Esophagus muscularis mucosa (tissue), 3 donors: ENCODE data around the gene CDH4.

Source experiments
- POLR2A ChIP-seq: fragments of 450-650 bp; IDR thresholded peaks from one replicate; pipeline ENCODE4 v1.6.1; 2017; ENCODE audit warnings: antibody characterized with exemption, moderate library complexity, mild to moderate bottlenecking, low read depth
- POLR2AphosphoS5 ChIP-seq, 2 donors: sonication (generic); formaldehyde crosslinking; IDR thresholded peaks; one replicate each; pipeline ENCODE4 v1.6.1; 2017; ENCODE audit warnings: antibody characterized with exemption in 2 of 2
- TF ChIP-seq, protein P1 (sequence below), 3 experiments: fragments of 200-600 bp in 2 of 3; fragments of 450-650 bp in 1 of 3; sonication (generic) in 2 of 3; IDR thresholded peaks; one replicate each; pipeline ENCODE4 v1.5.1; 2017 to 2019; ENCODE audit warnings: antibody characterized with exemption in 3 of 3, mild to moderate bottlenecking in 2 of 3, moderate library complexity in 1 of 3

- no peak for TF ChIP-seq POLR2A
- TF ChIP-seq, protein P1, sequence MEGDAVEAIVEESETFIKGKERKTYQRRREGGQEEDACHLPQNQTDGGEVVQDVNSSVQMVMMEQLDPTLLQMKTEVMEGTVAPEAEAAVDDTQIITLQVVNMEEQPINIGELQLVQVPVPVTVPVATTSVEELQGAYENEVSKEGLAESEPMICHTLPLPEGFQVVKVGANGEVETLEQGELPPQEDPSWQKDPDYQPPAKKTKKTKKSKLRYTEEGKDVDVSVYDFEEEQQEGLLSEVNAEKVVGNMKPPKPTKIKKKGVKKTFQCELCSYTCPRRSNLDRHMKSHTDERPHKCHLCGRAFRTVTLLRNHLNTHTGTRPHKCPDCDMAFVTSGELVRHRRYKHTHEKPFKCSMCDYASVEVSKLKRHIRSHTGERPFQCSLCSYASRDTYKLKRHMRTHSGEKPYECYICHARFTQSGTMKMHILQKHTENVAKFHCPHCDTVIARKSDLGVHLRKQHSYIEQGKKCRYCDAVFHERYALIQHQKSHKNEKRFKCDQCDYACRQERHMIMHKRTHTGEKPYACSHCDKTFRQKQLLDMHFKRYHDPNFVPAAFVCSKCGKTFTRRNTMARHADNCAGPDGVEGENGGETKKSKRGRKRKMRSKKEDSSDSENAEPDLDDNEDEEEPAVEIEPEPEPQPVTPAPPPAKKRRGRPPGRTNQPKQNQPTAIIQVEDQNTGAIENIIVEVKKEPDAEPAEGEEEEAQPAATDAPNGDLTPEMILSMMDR (IDR thresholded peaks at IDR 0.05) = no peak
- no peak for TF ChIP-seq POLR2AphosphoS5 (IDR thresholded peaks at IDR 0.05)
These were observed 727.0 kb downstream of the CDH4 start for GRCh38 chr20:61979090-61979489.
